Measurements from ENCODE around the gene FAM124A. TPM values are rescaled to one million over a fixed set of nuclear protein-coding genes. Genes with fewer than 3 reads are reported as not detected.

Gene FAM124A
- total RNA-seq, 1 donor, result 3.3 TPM

- DNase-seq (ENCODE audit: low read depth), result no peak
- TF ChIP-seq CTCF (IDR thresholded peaks at IDR 0.05; ENCODE audit: insufficient read depth, low read length), result no peak
- no peak overlapping the region for H3K4me3 ChIP-seq (ENCODE audit: low read depth, low read length)
These were observed 14.2 kb downstream of the FAM124A start for GRCh38 chr13:51236491-51236792.

- no peak for DNase-seq (ENCODE audit: low read depth)
- TF ChIP-seq CTCF (IDR thresholded peaks at IDR 0.05; ENCODE audit: insufficient read depth, low read length), result no peak
- no peak overlapping the region for H3K4me3 ChIP-seq (ENCODE audit: low read depth, low read length)
These were observed 15.2 kb downstream of the FAM124A start for GRCh38 chr13:51237386-51237785.

DNA sequence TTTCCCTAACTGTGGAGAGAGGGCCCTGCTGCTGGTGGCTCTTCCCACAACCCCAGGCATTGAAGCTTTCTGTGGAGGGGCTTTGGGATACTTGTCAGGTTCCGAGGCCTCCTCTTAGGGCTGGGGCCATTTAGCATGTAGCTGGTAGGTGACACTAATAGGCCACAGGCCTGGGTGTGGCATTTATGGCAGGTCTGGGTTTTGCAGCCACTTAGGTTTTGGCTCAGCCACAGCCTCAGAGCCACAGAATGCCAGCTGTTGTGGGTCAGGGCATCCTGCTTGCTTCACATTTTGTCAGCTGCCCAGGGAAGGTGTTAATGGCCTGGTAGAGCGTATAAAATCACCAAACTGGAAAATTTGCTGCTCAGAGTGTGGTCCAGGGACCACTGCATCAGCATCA lies 15.7 kb downstream of the FAM124A start:
- H3K4me3 ChIP-seq (ENCODE audit: low read depth, low read length), result no peak overlapping the region
- DNase-seq (ENCODE audit: low read depth), result no peak
- TF ChIP-seq CTCF (IDR thresholded peaks at IDR 0.05; ENCODE audit: insufficient read depth, low read length), result no peak

DNA sequence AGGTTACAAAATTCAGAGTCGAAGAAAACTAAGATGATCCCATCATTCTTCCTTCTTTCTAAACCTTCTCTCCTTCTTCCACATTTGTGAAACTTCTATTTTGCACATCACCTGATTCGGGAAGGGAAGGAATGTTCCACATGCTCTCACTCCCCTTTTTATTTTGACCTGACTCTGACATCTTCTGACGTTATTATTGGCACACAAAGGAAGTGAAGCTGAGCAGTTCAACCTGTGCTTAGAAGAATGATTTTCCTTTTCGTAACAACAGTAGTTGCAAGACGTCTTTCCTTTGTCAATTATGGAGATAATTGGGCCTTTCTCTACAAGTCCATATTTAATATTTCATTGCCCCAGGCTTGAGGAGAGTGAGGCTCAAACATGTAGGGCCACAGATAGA lies 18.0 kb downstream of the FAM124A start:
- DNase-seq (ENCODE audit: low read depth), result no peak
- TF ChIP-seq CTCF (IDR thresholded peaks at IDR 0.05; ENCODE audit: insufficient read depth, low read length), result no peak
- no peak overlapping the region for H3K4me3 ChIP-seq (ENCODE audit: low read depth, low read length)

DNA sequence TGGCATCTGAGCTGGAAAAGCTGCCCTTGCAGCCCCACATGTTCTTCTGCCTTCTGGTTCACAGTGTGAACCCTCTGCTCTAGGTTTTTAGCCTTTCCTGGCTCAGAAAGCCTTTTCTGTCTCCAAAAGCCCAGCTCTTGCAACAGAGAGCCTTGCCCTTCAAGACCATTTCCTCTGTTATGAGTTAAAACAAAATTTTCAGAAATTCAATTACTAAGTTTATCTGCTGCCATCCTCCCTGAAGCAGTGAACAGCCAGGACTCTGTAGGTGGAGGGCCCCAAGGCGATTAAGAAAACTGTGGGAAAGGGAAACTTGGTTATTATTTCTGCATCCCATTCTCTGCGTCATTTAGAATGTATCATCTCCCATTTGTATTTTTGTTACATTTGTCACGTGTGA lies 18.8 kb downstream of the FAM124A start:
- peak; percentile 40 for DNase-seq (ENCODE audit: low read depth)
- TF ChIP-seq CTCF (IDR thresholded peaks at IDR 0.05; ENCODE audit: insufficient read depth, low read length), result no peak
- no peak overlapping the region for H3K4me3 ChIP-seq (ENCODE audit: low read depth, low read length)

DNA sequence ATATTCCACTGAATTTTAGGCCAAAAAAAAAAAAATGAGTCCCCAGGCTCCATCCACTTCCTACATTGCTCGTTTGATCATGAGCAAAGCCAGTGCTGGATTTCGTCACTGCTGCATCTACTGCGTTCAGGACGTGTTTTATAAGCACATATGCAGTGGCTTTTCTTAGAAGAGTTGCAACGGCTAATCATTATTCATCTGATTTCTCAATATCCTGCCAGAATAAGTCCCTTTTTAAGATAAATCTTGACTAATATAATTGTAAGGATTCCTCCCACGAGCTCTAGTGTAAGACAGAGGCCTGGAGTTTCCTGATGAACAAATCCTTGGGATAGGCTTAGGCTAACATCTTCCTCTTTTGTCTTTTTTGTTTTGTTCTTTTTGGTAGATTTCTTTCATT lies 19.5 kb downstream of the FAM124A start:
- DNase-seq (ENCODE audit: low read depth), result peak; percentile 92
- TF ChIP-seq CTCF (IDR thresholded peaks at IDR 0.05; ENCODE audit: insufficient read depth, low read length), result no peak

DNA sequence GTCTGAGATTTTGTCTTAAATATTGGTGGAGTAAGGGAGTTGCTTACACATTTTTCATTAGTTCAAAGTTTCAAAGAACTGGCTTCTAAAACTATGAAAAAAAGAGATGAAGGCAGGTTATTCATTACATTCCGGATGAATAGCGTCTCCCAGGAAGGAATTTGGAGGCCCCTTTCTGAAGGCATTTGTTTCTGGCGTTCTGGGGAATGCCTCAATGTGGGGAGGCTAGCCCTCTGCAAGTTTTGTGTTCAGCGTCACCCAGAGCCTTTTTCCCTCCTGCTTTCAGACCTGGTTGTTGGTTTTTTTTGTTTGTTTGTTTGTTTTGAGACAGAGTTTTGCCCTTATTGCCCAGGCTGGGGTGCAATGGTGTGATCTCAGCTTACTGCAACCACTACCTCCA lies 21.0 kb downstream of the FAM124A start:
- H3K4me3 ChIP-seq (ENCODE audit: low read depth, low read length), result no peak overlapping the region
- no peak for TF ChIP-seq CTCF (IDR thresholded peaks at IDR 0.05; ENCODE audit: insufficient read depth, low read length)
- no peak for DNase-seq (ENCODE audit: low read depth)

More for the DNA sequence above, 19.5 kb downstream of the FAM124A start:
- H3K4me3 ChIP-seq (ENCODE audit: low read depth, low read length), result no peak overlapping the region
